Activated CD4-positive, alpha-beta T cell treated with anti-CD3 and anti-CD28 coated beads, Interleukin-2, amount 50 U/mL, for 1 hour (primary cell): ENCODE measurements around the gene TANC2.
"Not testable (repeated sequence)": the region's sequence is repeated elsewhere in the genome, so short reads cannot be mapped to it uniquely, and the experiment has no call there.

Experiments
- DNase-seq: peaks from one replicate; pipeline ENCODE4 v3.0.0-alpha.2; 2020

TANC2 gene

DNA sequence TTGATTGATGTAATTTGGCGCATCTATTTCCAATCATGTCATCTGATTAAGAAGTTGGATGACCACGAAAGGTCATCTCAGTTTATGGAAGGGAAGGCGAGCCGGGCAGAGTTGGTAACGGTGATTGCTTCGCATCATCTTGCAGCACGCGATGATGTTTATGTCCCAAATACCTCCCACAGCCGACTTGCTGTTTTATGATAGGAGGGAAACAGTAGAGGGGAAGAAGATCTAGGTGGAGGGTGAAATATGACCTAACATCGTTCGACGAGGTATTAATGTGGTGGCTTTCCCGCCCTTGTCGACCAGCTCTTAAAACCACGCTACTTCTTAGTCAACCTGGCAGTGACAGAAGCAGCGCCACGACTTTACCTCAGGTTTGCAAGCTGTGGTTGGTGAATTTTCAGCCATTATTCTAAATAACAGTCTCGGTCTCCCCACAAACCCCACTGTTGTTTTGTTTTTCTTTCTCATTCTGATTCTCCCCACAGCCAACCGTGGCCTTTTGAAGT, 805 bp upstream of the TANC2 start:
- peak; percentile 40 for DNase-seq

- peak; percentile 66 for DNase-seq
Measured at GRCh38 chr17:62966426-62967204, 580 bp downstream of the TANC2 start.

GRCh38 chr17:62967205-62967529, 1.1 kb downstream of the TANC2 start:
- no peak for DNase-seq

DNA sequence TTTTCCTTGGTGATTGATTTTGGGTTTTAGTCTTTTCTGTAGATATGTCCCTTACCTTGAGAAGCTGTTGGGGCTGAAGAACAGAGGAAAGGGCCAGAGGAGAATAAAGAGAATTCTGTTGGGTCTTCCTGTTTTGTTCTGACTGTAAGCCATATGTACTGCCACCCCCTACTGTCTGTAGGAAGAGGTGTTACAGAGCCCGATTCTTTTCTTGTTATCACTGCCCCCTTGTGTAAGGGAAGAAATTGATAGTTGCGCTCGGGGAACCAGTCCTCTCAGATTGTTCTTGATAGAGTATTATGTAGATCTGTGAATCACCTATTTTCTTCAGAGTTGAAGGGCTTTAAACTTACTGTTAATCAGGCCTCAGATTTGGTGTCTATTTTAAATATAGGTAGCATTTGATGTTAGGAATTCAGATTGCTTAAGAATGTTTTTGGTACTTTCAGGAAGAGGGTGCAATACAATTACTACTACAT, 2.4 kb downstream of the TANC2 start:
- DNase-seq, result peak; percentile 35

- no peak for DNase-seq
Measured at GRCh38 chr17:62970610-62971009, 4.6 kb downstream of the TANC2 start.

- no peak for DNase-seq
Measured at GRCh38 chr17:62971853-62972252, 5.8 kb downstream of the TANC2 start.

DNA sequence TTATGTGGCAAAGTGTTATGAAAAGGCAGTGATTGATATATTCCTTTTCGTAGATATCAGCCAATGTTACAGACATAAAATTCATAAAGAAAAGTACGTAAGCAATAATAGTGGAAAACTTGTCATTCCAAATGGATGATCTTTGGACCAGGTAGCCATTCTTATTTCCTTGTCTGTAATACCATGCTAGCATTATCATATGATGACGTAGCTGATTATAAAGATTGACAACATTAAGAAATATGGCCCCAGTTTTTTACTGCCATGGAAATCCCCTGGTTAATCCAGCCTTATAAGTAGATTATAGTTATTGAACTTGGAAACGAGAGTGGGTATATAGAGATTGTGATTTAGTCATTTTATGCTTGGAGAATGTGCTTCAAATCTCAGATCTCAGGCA, 8.8 kb downstream of the TANC2 start:
- no peak for DNase-seq

DNA sequence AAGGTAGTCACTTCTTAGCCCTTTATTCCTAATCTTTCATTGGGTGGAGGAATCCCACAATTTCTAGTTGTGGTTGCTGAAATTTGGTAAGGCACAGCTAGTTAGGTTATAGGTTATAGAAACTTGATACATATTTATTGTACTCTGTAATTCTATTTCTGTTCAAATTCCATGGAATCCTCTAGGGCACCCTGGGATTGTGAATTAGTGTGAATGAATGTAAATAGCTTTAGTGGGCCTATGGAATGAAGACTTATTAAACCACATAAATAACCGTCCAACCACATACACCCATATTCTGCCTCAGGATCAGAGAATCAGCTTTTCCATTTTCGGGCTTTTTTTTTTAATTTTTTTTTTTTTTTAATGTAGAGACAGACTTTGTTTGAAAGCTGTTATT, 9.2 kb downstream of the TANC2 start:
- no peak for DNase-seq

- not testable (repeated sequence) for DNase-seq
Measured at GRCh38 chr17:62976643-62977231, 10.7 kb downstream of the TANC2 start.

- no peak for DNase-seq
Measured at GRCh38 chr17:62980842-62981241, 14.8 kb downstream of the TANC2 start.

DNA sequence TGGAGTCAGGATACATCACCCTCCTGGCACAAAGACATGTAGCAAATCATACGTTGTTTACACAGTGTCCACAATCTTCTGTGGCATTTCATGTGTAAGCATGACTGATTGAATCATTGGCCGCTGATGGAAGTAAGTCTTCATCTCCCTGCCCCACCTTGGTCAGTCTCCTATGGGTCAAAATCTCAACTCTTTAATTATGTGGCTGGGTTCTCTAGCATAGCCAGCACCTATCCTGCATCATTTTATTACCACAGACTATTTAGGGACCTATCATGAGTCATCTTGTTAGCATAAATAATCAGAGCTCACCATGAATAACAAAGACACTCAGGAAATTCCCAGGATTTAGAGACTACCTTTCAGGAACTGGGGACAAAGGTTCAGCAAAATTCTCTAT, 15.9 kb downstream of the TANC2 start:
- no peak for DNase-seq

DNA sequence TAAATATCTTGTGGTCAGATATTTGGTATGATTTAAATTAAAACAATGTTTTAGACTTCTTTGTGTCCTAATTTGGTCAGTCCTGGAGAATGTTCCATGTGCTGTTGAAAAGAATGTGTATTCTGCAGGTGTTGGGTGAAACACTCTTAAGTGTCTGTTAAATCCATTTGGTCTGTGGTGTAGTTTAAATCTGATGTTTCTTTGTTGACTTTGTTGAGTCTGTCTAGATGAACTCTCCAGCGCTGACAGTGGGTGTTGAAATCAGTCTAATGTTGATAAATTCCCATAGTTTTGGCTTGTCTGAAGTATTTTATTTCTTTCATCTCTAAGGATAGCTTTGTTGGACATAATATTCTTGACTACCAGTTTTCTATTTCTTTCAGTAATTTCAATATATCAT, 18.8 kb downstream of the TANC2 start:
- DNase-seq, result no peak

DNA sequence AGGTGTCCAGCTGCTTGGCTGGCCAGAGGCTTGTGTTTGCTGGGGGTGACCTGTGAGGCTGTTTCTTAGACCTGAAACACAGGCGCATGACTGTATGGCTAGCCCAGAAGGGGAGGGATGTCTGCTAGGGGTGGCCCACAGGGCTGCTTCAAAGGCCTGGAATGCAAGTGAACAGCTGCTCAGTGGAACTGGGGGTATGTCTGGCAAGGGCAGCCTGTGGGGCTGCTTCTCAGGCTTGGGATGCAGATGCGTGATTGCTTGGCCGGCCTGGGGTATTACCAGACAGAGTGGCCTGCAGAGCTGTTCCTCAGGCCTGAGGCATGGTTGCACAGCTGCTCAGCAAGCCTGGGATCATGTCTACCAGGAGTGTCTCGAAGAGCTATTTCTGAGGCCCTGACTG, 20.5 kb downstream of the TANC2 start:
- no peak for DNase-seq

GRCh38 chr17:62987136-62987535, 21.1 kb downstream of the TANC2 start:
- no peak for DNase-seq

GRCh38 chr17:62989501-62989900, 23.5 kb downstream of the TANC2 start:
- DNase-seq, result no peak

GRCh38 chr17:62994931-62995330, 28.9 kb downstream of the TANC2 start:
- DNase-seq, result no peak

- no peak for DNase-seq
Measured at GRCh38 chr17:62995377-62995885, 29.4 kb downstream of the TANC2 start.

GRCh38 chr17:62996221-62996620, 30.2 kb downstream of the TANC2 start:
- DNase-seq, result no peak

DNA sequence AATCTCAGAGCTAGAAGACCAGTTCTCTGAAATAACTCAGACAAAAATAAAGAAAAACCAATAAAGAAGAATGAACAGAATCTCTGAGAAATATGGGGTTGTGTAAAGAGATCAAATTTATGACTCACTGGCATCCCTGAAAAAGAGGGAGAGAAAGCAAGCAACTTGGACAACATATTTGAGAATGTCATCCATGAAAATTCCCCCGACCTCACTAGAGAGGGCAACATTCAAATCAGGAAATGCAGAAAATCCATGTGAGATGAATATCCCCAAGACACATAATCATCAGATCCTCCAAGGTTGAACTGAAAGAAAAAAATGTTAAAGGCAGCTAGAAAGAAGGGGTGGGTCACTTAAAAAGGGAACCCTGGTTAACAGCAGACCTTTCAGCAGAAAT, 32.1 kb downstream of the TANC2 start:
- DNase-seq, result no peak

DNA sequence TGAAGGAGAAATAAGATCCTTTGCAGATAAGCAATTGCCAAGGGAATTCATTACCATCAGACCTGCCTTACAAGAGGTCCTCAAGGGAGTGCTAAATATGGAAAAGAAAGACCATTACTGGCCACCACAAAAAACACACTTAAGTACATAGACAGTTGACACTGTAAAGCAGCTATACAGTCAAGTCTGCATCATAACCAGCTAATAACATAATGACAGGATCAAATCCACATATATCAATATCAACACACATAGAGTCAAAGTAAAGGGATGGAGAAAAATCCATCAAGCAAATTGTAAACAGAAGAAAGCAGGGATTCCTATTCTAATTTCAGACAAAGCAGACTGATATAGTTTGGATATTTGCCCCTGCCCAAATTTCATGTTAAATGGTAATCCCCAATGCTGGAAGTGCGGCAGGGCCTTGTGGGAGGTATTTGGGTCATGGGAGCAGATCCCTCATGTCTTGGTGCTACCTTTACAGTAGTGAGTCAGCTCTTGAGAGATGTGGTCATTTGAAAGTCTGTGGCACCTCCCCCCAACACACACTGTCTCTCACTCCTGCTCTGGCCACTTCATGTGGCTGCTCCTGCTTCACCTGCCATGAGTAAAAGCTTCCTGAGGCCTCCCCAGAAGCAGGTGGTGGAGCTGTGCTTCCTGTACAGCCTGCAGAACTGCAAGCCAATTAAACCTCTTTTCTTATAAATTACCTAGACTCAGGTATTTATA, 32.8 kb downstream of the TANC2 start:
- DNase-seq, result no peak

DNA sequence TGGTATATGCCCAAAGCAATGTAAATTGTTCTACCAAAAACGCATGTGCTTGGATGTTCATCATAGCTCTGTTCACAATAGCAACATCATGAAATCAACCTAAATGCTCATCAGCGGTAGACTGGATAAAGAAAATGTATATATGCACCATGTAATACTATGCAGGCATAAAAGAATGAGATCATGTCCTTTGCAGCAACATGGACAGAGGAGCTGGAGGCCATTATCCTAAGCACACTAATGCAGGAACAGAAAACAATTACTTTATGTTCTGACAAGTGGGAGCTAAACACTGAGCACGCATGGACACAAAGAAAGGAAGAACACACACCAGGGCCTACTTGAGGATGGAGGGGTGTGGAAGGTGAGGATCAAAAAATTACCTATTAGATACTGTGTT, 33.7 kb downstream of the TANC2 start:
- no peak for DNase-seq

DNA sequence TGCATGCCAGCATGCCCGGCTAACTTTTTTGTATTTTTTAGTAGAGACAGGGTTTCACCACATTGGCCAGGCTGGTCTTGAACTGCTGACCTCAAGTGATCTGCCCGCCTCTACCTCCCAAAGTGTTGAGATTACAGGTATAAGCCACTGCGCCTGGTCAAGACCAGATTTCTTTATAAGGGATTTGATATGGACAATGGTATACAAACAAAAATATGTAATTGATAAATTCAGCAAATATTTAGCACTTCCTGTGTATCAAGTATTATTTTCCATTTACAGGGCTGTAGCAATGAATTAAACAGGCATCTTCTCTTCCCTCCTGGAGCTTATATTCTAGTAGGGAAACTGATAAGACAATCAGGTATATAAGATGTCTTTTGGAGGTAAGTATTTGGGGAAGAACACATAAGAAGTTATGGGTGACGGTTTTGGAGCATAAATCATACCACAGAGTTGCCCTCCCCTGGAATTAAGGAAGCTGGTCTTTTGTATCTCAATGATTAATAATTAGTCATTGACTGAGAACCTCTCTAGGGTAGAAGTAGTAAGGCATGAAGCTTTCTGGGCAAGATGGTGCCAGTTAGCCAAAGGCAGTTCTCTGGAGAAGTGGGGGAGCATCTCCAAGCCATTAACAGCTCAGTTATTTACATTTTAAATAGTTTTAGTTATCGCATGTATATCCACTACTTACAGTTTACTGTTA, 35.8 kb downstream of the TANC2 start:
- no peak for DNase-seq

GRCh38 chr17:63002625-63003024, 36.6 kb downstream of the TANC2 start:
- no peak for DNase-seq
